HepG2 (cell line): ENCODE data around the gene MYO18B. TPM values are rescaled to one million over a fixed set of nuclear protein-coding genes. Genes with fewer than 3 reads are reported as not detected.

Experiments
- ATAC-seq: fragments of 200-7000 bp; cut with Tn5 transposase; 3 replicates; pipeline ENCODE4 v1.9.1; 2020; ENCODE audit warnings: mild to moderate bottlenecking, moderate library complexity
- BruUV-seq: library from RNA; stranded (reverse); fragments of 400-500 nt; replicated peaks from 2 replicates; lab custom pipeline; 2021; lab: Mats Ljungman, UMichigan
- CTCF ChIA-PET: fragments of 300-600 bp; formaldehyde crosslinking; extraction: SDS; loops from one replicate; lab custom pipeline; 2021; ENCODE audit warnings: low total read pairs, inconsistent platforms, low intra/inter-chr PET ratio; lab: Yijun Ruan, JAX
- POLR2A ChIA-PET: fragments of 350-600 bp; sonication (Branson Sonifier 250); formaldehyde crosslinking; loops from one replicate; lab custom pipeline; 2020; ENCODE audit warnings: antibody characterized with exemption, inconsistent platforms; lab: Yijun Ruan, JAX
- DNase-seq: peaks from one replicate; pipeline ENCODE4 v3.0.0-alpha.2; 2015; ENCODE audit warnings: low spot score
- FAIRE-seq: peaks from 3 replicates; lab custom pipeline; 2011; peaks lifted over from hg19 to GRCh38; lab: Jason Lieb, UNC
- H2AFZ ChIP-seq: one replicate; pipeline ENCODE4 v1.6.1; 2011; ENCODE audit warnings: low read length, inconsistent platforms
- H3K27ac ChIP-seq: fragments of 300-600 bp; 3 replicates; pipeline ENCODE4 v1.8.0; 2011; ENCODE audit warnings: mixed run types, mild to moderate bottlenecking, mixed read lengths, low read length, inconsistent platforms; ENCODE audit not compliant: insufficient read depth; ENCODE audit errors: extremely low read length
- H3K27me3 ChIP-seq, 2 experiments: fragments of 200-600 bp in 1 of 2; 2 replicates in 1 of 2; 3 replicates in 1 of 2; pipeline versions ENCODE4 v1.6.0 to v1.8.0; 2011; ENCODE audit warnings: low read length in 2 of 2, mild to moderate bottlenecking in 2 of 2, moderate library complexity in 2 of 2, inconsistent platforms in 1 of 2; ENCODE audit not compliant: insufficient read depth in 2 of 2, control insufficient read depth in 1 of 2
- H3K36me3 ChIP-seq, 2 experiments: fragments of 200-600 bp in 1 of 2; replicated peaks in 1 of 2; 2 replicates in 1 of 2; 3 replicates in 1 of 2; pipeline versions ENCODE4 v1.5.1 to v1.8.0; 2011; ENCODE audit warnings: low read length in 2 of 2, inconsistent platforms in 1 of 2; ENCODE audit not compliant: insufficient read depth in 2 of 2, control insufficient read depth in 1 of 2
- H3K4me1 ChIP-seq: 2 replicates; pipeline ENCODE4 v1.5.1; 2012; ENCODE audit warnings: low read length, inconsistent platforms; ENCODE audit not compliant: insufficient read depth
- H3K4me2 ChIP-seq: 2 replicates; pipeline ENCODE4 v1.6.0; 2011; ENCODE audit warnings: low read depth, low read length, inconsistent platforms
- H3K4me3 ChIP-seq, 3 experiments: fragments of 200-600 bp in 1 of 3; sonication (generic), shearing (Covaris generic) in 1 of 3; replicated peaks in 1 of 3; 2 replicates each; pipeline ENCODE4 v1.5.1; 2011 to 2016; ENCODE audit warnings: low read length in 3 of 3, inconsistent platforms in 2 of 3, low read depth in 2 of 3, mild to moderate bottlenecking in 2 of 3, control low read depth in 1 of 3, mixed read lengths in 1 of 3; ENCODE audit not compliant: insufficient read depth in 1 of 3
- H3K79me2 ChIP-seq: one replicate; pipeline ENCODE4 v1.6.1; 2011; ENCODE audit warnings: low read length, inconsistent platforms; ENCODE audit not compliant: insufficient read depth
- H3K9ac ChIP-seq: 2 replicates; pipeline ENCODE4 v1.6.0; 2011; ENCODE audit warnings: mild to moderate bottlenecking, low read depth, low read length, inconsistent platforms; ENCODE audit not compliant: insufficient read depth
- H3K9me3 ChIP-seq: 2 replicates; pipeline ENCODE4 v1.5.1; 2012; ENCODE audit warnings: mild to moderate bottlenecking, low read length
- H4K20me1 ChIP-seq: 2 replicates; pipeline ENCODE4 v1.6.0; 2011; ENCODE audit warnings: inconsistent platforms, mild to moderate bottlenecking, low read length, moderate library complexity; ENCODE audit not compliant: insufficient read depth
- ARID2 ChIP-seq: sonication (generic); formaldehyde crosslinking; IDR thresholded peaks from 2 replicates; pipeline ENCODE4 v1.8.1; 2022; ENCODE audit warnings: mild to moderate bottlenecking, missing genetic modification reagents, borderline replicate concordance
- FOXP4 ChIP-seq: sonication (generic); formaldehyde crosslinking; IDR thresholded peaks from 2 replicates; pipeline ENCODE4 v1.4.0; 2020; ENCODE audit warnings: missing genetic modification reagents
- HBP1 ChIP-seq: IDR thresholded peaks from 2 replicates; pipeline ENCODE4 v1.6.1; 2016; ENCODE audit warnings: low read depth, control low read depth
- HDAC6 ChIP-seq: fragments of 200-600 bp; sonication (generic); IDR thresholded peaks from 2 replicates; pipeline ENCODE4 v1.7.0; 2017; ENCODE audit warnings: mild to moderate bottlenecking, antibody characterized with exemption, low read length, low read depth
- JUND ChIP-seq: sonication (generic); formaldehyde crosslinking; IDR thresholded peaks from 2 replicates; pipeline ENCODE4 v1.8.0; 2022; ENCODE audit warnings: mild to moderate bottlenecking, missing genetic modification reagents
- KDM6A ChIP-seq: IDR thresholded peaks from 2 replicates; pipeline ENCODE4 v1.6.1; 2016; ENCODE audit warnings: low read depth
- POLR2AphosphoS2 ChIP-seq: IDR thresholded peaks from 2 replicates; pipeline ENCODE4 v1.6.1; 2011; ENCODE audit warnings: low read depth, low read length, improper control_type of control experiment
- PREB ChIP-seq: sonication (generic); formaldehyde crosslinking; IDR thresholded peaks from 2 replicates; pipeline ENCODE4 v1.4.0; 2020; ENCODE audit warnings: missing genetic modification reagents
- SAP130 ChIP-seq: IDR thresholded peaks from 2 replicates; pipeline ENCODE4 v1.6.1; 2016; ENCODE audit warnings: low read depth
- SNRNP70 ChIP-seq: fragments of 200-400 bp; formaldehyde crosslinking; IDR thresholded peaks from 2 replicates; pipeline ENCODE4 v1.6.1; 2017; ENCODE audit warnings: mild to moderate bottlenecking, low read depth, low read length, moderate library complexity
- SP140L ChIP-seq: sonication (generic); formaldehyde crosslinking; IDR thresholded peaks from 2 replicates; pipeline ENCODE4 v1.4.0; 2020; ENCODE audit warnings: missing genetic modification reagents, borderline replicate concordance
- ZBTB7B ChIP-seq: sonication (generic); formaldehyde crosslinking; IDR thresholded peaks from 2 replicates; pipeline ENCODE4 v1.4.0; 2020; ENCODE audit warnings: missing genetic modification reagents
- ZFYVE20 ChIP-seq: sonication (generic); formaldehyde crosslinking; IDR thresholded peaks from 2 replicates; pipeline ENCODE4 v1.8.0; 2023; ENCODE audit warnings: low read depth, mild to moderate bottlenecking, moderate library complexity, missing genetic modification reagents, borderline replicate concordance
- ZMAT3 ChIP-seq: sonication (generic); formaldehyde crosslinking; conservative IDR thresholded peaks from 2 replicates; pipeline ENCODE4 v1.7.0; 2021; ENCODE audit warnings: missing genetic modification reagents
- ZNF124 ChIP-seq: sonication (generic); formaldehyde crosslinking; IDR thresholded peaks from 2 replicates; pipeline ENCODE4 v1.4.0; 2020; ENCODE audit warnings: missing genetic modification reagents
- ZNF136 ChIP-seq: sonication (generic); formaldehyde crosslinking; IDR thresholded peaks from 2 replicates; pipeline ENCODE4 v1.8.1; 2022; ENCODE audit warnings: low read depth, mild to moderate bottlenecking, moderate library complexity, missing genetic modification reagents
- ZNF205 ChIP-seq: IDR thresholded peaks from 2 replicates; pipeline ENCODE4 v1.6.1; 2018; ENCODE audit warnings: missing biosample characterization, missing genetic modification reagents
- ZNF225 ChIP-seq: sonication (generic); formaldehyde crosslinking; IDR thresholded peaks from 2 replicates; pipeline ENCODE4 v1.4.0; 2020; ENCODE audit warnings: mild to moderate bottlenecking, missing genetic modification reagents
- ZNF546 ChIP-seq: sonication (generic); formaldehyde crosslinking; conservative IDR thresholded peaks from 2 replicates; pipeline ENCODE4 v1.8.1; 2023; ENCODE audit warnings: mild to moderate bottlenecking, missing genetic modification reagents
- WGBS: methylation state at CpG from one replicate; pipeline ENCODE4 v1.1.6; 2017; ENCODE audit warnings: low lambda C conversion rate; 5-methylcytosine and 5-hydroxymethylcytosine counted together
- in situ Hi-C: cut with HindIII; loops from 2 replicates; pipeline ENCODE4 v1.10.0; 2017; ENCODE audit warnings: low pct_unique_long_range_greater_than_20kb; ENCODE audit not compliant: extremely low pct_ligation_motif_present
- intact Hi-C: fragments of 100-400 bp; cut with micrococcal nuclease; formaldehyde crosslinking; loops from one replicate; pipeline ENCODE4 v1.10.0; 2022; ENCODE audit not compliant: unreplicated experiment
- polyA plus RNA-seq, 8 experiments: library from polyadenylated mRNA; depleted of rRNA in 3 of 8; stranded (reverse) in 7 of 8; unstranded in 1 of 8; fragments of >200 nt; fragmentation: Illumina TruSeq in 4 of 8; extraction: Trizol in 4 of 8; gene quantifications; 2 replicates each; pipeline versions ENCODE4 v1.2.1 to v1.2.3, GENCODE V29; 2011 to 2016; ENCODE audit warnings: low read depth in 4 of 8, missing spikeins in 1 of 8, mixed read lengths in 1 of 8; ENCODE audit not compliant: insufficient read depth in 1 of 8
- total RNA-seq, 5 experiments: library from RNA; depleted of rRNA; stranded (reverse); fragments of >200 nt; fragmentation: Illumina TruSeq; extraction: Trizol; gene quantifications; 2 replicates each; pipeline ENCODE4 v1.2.3, GENCODE V29; 2016; ENCODE audit warnings: low read depth in 1 of 5

MYO18B gene
- total and polyA plus RNA-seq, 2 of the 13 experiments (the other 11 are each of a cell fraction or from before 2014, with no cell fraction given): 0.01 TPM; not detected in 1

- Histone ChIP-seq H3K9me3 (no peaks in the 10 kb centered on the region), H3K4me3 (no peak overlapping the region), H2AFZ (no peak overlapping the region), H3K27ac (no peak overlapping the region), H3K4me2 (no peak overlapping the region), H3K36me3 (no peaks in the 10 kb centered on the region), H3K4me1 (no peaks in the 10 kb centered on the region), H3K79me2 (no peaks in the 10 kb centered on the region), H4K20me1 (no peaks in the 10 kb centered on the region), H3K9ac (no peak overlapping the region), H3K27me3 (no peaks in the 10 kb centered on the region)
- FAIRE-seq (no peak), DNase-seq (no peak), ATAC-seq (no peak)
- WGBS: 6% methylated on average over 2 of the region's 3 CpGs
- POLR2A ChIA-PET: no interaction called here
- intact Hi-C loops (no loop called here), in situ Hi-C loops (no loop called here)
- no TSS peak for BruUV-seq
- CTCF ChIA-PET: no interaction called here
- no peak for TF ChIP-seq KDM6A (CRISPR knock-in tag)
- no peak for TF ChIP-seq ZNF546 (CRISPR knock-in tag)
- no peak for TF ChIP-seq HDAC6
- no peak for TF ChIP-seq ZFYVE20 (CRISPR knock-in tag)
- TF ChIP-seq ZBTB7B (CRISPR knock-in tag): no peak
- TF ChIP-seq SP140L (CRISPR knock-in tag): no peak
- TF ChIP-seq POLR2AphosphoS2: no peak
- TF ChIP-seq HBP1 (CRISPR knock-in tag): no peak
- no peak for TF ChIP-seq SNRNP70
- no peak for TF ChIP-seq ZNF205 (CRISPR knock-in tag)
- no peak for TF ChIP-seq ARID2
- no peak for TF ChIP-seq SAP130 (CRISPR knock-in tag)
- no peak for TF ChIP-seq ZNF124 (CRISPR knock-in tag)
- TF ChIP-seq ZNF136 (CRISPR knock-in tag): no peak
- TF ChIP-seq ZNF225: no peak
- TF ChIP-seq PREB: no peak
- TF ChIP-seq FOXP4 (CRISPR knock-in tag): no peak
- no peak for TF ChIP-seq ZMAT3 (CRISPR knock-in tag)
- TF ChIP-seq JUND (CRISPR knock-in tag): no peak
Observed at GRCh38 chr22:26045860-26046259, 303.9 kb downstream of the MYO18B start.
